OCI-LY7 (cell line): Measurements from ENCODE around the gene NKX6-2.

Experiments
- CTCF ChIP-seq: fragments of 200-600 bp; sonication (generic); conservative IDR thresholded peaks from 2 replicates; pipeline ENCODE4 v1.5.1; 2014; ENCODE audit warnings: mild to moderate bottlenecking, antibody characterized with exemption, low read length, moderate library complexity, mixed read lengths
- EZH2phosphoT487 ChIP-seq: fragments of 200-600 bp; sonication (generic); IDR thresholded peaks from 2 replicates; pipeline ENCODE4 v1.6.1; 2018; ENCODE audit warnings: low read depth, borderline replicate concordance, mild to moderate bottlenecking, mixed run types, antibody characterized with exemption, low read length, moderate library complexity, mixed read lengths

DNA sequence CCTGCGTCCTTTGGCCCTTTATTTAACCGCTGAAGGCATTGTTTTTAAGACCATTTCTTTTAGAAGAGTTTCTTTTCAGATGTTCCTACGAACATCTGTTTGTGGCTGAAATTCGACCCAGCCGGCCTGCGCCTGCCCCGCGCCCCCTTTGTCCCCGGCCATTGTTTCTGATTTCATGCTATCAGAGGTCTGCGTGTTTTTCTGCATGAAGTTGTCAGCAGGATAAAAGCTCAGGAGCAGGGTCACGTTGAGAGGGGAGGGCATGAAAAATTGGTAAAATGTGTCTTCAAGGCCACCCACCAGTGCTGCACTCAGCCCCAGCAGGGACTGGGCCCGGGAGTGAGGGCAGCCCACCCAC, 43.1 kb downstream of the NKX6-2 start:
- no peak for TF ChIP-seq CTCF
- TF ChIP-seq EZH2phosphoT487, result no peak
